Right lobe of liver (tissue), 6 donors: ENCODE data around the gene PPP1R18. TPM values are rescaled to one million over a fixed set of nuclear protein-coding genes. Genes with fewer than 3 reads are reported as not detected.
"Not testable (repeated sequence)": the region's sequence is repeated elsewhere in the genome, so short reads cannot be mapped to it uniquely, and the experiment has no call there.

ENCODE experiments used
- ATAC-seq, 4 donors: fragments of 200-7000 bp; cut with Tn5 transposase; one replicate each; pipeline ENCODE4 v1.9.1; 2020; ENCODE audit warnings: mild to moderate bottlenecking in 4 of 4, moderate library complexity in 4 of 4
- DNase-seq, 3 donors: peaks; one replicate each; pipeline ENCODE4 v3.0.0-alpha.2; 2020
- H3K27ac ChIP-seq, 3 donors: fragments of 200-600 bp; one replicate each; pipeline ENCODE4 v1.8.0; 2022
- H3K27me3 ChIP-seq, 2 donors: fragments of 200-600 bp; one replicate each; pipeline ENCODE4 v1.8.0; 2022
- H3K36me3 ChIP-seq, 4 donors: fragments of 200-600 bp; sonication (generic) in 1 of 4; one replicate each; pipeline versions ENCODE4 v1.5.1 to v1.8.0; 2017 to 2022; ENCODE audit warnings: control low read depth in 1 of 4
- H3K4me1 ChIP-seq, 4 donors: fragments of 200-600 bp; sonication (generic) in 1 of 4; one replicate each; pipeline versions ENCODE4 v1.5.1 to v1.8.0; 2017 to 2022; ENCODE audit warnings: control low read depth in 1 of 4
- H3K4me3 ChIP-seq, 3 donors: fragments of 200-600 bp; one replicate each; pipeline ENCODE4 v1.8.0; 2022
- H3K9me3 ChIP-seq, 4 donors: fragments of 200-600 bp; sonication (generic) in 1 of 4; one replicate each; pipeline versions ENCODE4 v1.5.1 to v1.8.0; 2017 to 2022; ENCODE audit warnings: control low read depth in 1 of 4
- CTCF ChIP-seq, 4 donors: fragments of 200-600 bp in 3 of 4; fragments of 450-650 bp in 1 of 4; IDR thresholded peaks; one replicate each; pipeline versions ENCODE4 v1.5.1 to v1.8.0; 2016 to 2022; ENCODE audit warnings: antibody characterized with exemption in 4 of 4, mild to moderate bottlenecking in 2 of 4
- POLR2A ChIP-seq: fragments of 450-650 bp; IDR thresholded peaks from one replicate; pipeline ENCODE4 v1.6.1; 2017; ENCODE audit warnings: antibody characterized with exemption, mild to moderate bottlenecking
- WGBS: methylation state at CpG from one replicate; pipeline ENCODE4 v1.1.6; 2018; ENCODE audit warnings: low coverage, low lambda C conversion rate; ENCODE audit not compliant: insufficient coverage; ENCODE audit errors: missing lambda C conversion rate; 5-methylcytosine and 5-hydroxymethylcytosine counted together
- intact Hi-C, 2 donors: fragments of 100-400 bp; cut with DNase I; formaldehyde crosslinking; loops; one replicate each; pipeline versions ENCODE4 v1.11.2 to v1.14.1; 2022
- total RNA-seq, 6 experiments: library from RNA; depleted of rRNA in 2 of 6; stranded (reverse); fragments of >200 nt in 2 of 6; fragmentation: NEBNext Ultra II Directional in 3 of 6; extraction: Animal tissue kit (Norgen Biotek cat#: 25700) in 3 of 6; gene quantifications; one replicate each; pipeline versions ENCODE4 v1.1.0 to v1.2.4, GENCODE V29; 2016 to 2023
- donor health status: DM: no; HTN: yes; CAD: no.
- donor health status: DM: no; HTN: no; CAD: no.
- donor health status: DM: no; HTN: no; CAD: no.
- donor health status: DM: no; HTN: yes; CAD: no.
- donor health status: DM: no; HTN: yes; CAD: no.

PPP1R18 gene
- total RNA-seq, 6 experiments from 2014 or later: 6.7 to 29.1 (median 12.9) TPM

- TF ChIP-seq POLR2A (peak; percentile 95), CTCF (IDR thresholded peaks at IDR 0.05) (peak in 1 of 4 donors; percentile 14)
- intact Hi-C loops: no loop called here
- ATAC-seq (peak; percentile 69 to 82 (median 75)), DNase-seq (peak; percentile 97 to 98 (median 98))
- Histone ChIP-seq H3K27ac (peak within 1 kb of the TSS; percentile 81 to 91 (median 90)), H3K36me3 (peaks cover 9 to 29% (median 19%) of the 10 kb centered on the region in 4 donors), H3K4me1 (peaks cover 0 to 41% (median 16%) of the 10 kb centered on the region in 4 donors), H3K27me3 (no peaks in the 10 kb centered on the region), H3K4me3 (peak within 1 kb of the TSS; percentile 84 to 94 (median 91)), H3K9me3 (no peaks in the 10 kb centered on the region)
- WGBS: under 1% methylated on average over 36 of the region's 38 CpGs
These were observed 33.6 kb upstream of the PPP1R18 start, which contains the start of gene TUBB for GRCh38 chr6:30719791-30720737. TUBB (plus strand) TSS chr6:30720352; CDS start chr6:30720507, 155 bp downstream.

GRCh38 chr6:30719356-30719755, 32.9 kb upstream of the PPP1R18 start:
- peak overlapping the region; percentile 84 to 94 (median 91) for H3K4me3 ChIP-seq
- H3K27me3 ChIP-seq: no peaks in the 10 kb centered on the region
- H3K4me1 ChIP-seq: peaks cover 0 to 41% (median 16%) of the 10 kb centered on the region in 4 donors
- DNase-seq: peak in 1 of 3 donors; percentile 24
- TF ChIP-seq CTCF (IDR thresholded peaks at IDR 0.05): no peak
- no peak for TF ChIP-seq POLR2A
- peaks cover 5 to 22% (median 14%) of the 10 kb centered on the region in 4 donors for H3K36me3 ChIP-seq
- 15% methylated on average over 8 of the region's 8 CpGs for WGBS
- no peaks in the 10 kb centered on the region for H3K9me3 ChIP-seq
- peak overlapping the region; percentile 45 to 90 (median 77) for H3K27ac ChIP-seq
- intact Hi-C loops: no loop called here
- ATAC-seq: no peak

DNA sequence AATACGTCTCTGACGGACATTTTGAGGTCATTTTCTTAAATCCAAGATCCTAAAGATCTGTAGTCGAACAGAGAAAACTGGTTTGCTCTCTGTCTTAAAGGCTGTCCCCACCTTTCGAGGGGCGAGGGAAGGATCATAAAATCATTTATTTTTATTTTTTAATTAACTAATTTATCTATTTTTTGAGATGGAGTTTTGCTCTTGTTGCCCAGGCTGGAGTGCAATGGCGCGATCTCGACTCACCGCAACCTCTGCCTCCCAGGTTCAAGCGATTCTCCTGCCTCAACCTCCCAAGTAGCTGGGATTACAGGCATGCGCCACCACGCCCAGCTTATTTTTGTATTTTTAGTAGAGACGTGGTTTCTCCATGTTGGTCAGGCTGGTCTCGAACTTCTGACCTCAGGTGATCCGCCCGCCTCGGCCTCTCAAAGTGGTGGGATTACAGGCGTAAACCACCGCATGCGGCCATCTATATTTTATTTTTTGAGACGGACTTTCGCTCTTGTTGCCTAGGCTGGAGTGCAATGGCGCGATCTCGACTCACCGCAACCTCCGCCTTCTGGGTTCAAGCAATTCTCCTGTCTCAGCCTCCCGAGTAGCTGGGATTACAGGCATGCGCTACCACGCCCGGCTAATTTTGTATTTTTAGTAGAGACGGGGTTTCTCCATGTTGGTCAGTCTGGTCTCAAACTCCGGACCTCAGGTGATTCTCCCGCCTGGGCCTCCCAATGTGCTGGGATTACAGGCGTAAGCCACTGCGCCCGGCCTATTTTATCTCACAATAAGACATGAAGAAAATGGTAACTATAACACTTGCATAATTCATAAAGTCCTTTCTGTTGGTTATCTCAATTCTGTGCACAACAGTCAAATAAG, 31.6 kb upstream of the PPP1R18 start:
- 62% methylated on average over 19 of the region's 37 CpGs for WGBS
- H3K9me3 ChIP-seq, ATAC-seq, H3K27me3 ChIP-seq, intact Hi-C loops: not testable (repeated sequence)
- Histone ChIP-seq H3K4me3 (peak overlapping the region; percentile 4 to 49 (median 33)), H3K4me1 (peaks cover 0 to 40% (median 12%) of the 10 kb centered on the region in 4 donors), H3K27ac (peak overlapping the region; percentile 55 to 86 (median 65)), H3K36me3 (peaks cover 0 to 16% (median 9%) of the 10 kb centered on the region in 4 donors)
- DNase-seq: peak in 1 of 3 donors; percentile 41

DNA sequence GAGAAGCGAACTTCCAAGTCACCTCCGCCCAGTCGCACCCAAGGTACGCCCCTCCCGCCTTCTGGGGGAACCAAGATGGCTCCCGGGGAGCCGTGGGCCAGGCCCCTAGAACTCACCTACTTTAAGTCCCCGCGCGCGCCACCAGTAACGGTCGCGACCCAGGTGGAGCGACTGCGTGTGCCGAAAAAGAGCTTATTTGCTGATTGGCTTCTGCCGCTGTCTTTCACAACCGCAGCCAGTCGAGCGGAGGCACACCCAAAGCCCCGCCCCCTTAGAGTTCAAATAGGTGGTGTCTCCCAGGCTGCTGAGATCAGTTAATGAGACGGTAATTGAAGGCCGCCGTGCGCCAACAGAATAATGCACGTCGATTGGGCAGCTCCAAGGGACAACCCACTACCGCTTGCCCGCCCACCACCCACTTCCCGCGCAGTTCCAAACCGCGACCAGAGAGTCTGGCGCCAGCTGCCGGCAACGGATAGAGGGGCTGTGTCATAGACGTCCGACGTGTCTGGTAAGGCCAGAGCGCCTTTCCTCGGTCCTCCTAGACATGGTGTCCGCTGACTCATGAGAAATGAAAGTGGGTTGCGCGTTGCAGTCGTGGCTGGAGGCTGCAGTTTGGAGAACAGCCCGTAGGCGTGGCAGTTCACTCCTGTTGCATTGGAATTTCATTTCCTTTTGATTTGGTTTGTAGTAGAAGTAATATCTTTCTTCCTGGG, 30.8 kb upstream of the PPP1R18 start, which contains the start of gene MDC1:
Gene MDC1 (minus strand): TSS at position 153 of the 716 bp plus-strand sequence. CDS start 2,106 bp downstream, outside the sequence.
- H3K4me1 ChIP-seq: peaks cover 0 to 32% (median 9%) of the 10 kb centered on the region in 4 donors
- peak within 1 kb of the TSS; percentile 71 to 86 (median 74) for H3K27ac ChIP-seq
- H3K27me3 ChIP-seq: no peaks in the 10 kb centered on the region
- H3K4me3 ChIP-seq: peak within 1 kb of the TSS; percentile 54 to 73 (median 64)
- H3K9me3 ChIP-seq: no peaks in the 10 kb centered on the region
- 0% methylated on average over 12 of the region's 48 CpGs for WGBS
- DNase-seq (peak; percentile 99 to 100 (median 100)), ATAC-seq (peak; percentile 73 to 86 (median 80))
- H3K36me3 ChIP-seq: peaks cover 0 to 12% (median 8%) of the 10 kb centered on the region in 4 donors
- intact Hi-C loops: no loop called here
- TF ChIP-seq CTCF (IDR thresholded peaks at IDR 0.05): peak; percentile 32 to 48 (median 38)
- TF ChIP-seq POLR2A: peak; percentile 92
